Measurements from ENCODE around the gene TBC1D22A.

TBC1D22A gene

DNA sequence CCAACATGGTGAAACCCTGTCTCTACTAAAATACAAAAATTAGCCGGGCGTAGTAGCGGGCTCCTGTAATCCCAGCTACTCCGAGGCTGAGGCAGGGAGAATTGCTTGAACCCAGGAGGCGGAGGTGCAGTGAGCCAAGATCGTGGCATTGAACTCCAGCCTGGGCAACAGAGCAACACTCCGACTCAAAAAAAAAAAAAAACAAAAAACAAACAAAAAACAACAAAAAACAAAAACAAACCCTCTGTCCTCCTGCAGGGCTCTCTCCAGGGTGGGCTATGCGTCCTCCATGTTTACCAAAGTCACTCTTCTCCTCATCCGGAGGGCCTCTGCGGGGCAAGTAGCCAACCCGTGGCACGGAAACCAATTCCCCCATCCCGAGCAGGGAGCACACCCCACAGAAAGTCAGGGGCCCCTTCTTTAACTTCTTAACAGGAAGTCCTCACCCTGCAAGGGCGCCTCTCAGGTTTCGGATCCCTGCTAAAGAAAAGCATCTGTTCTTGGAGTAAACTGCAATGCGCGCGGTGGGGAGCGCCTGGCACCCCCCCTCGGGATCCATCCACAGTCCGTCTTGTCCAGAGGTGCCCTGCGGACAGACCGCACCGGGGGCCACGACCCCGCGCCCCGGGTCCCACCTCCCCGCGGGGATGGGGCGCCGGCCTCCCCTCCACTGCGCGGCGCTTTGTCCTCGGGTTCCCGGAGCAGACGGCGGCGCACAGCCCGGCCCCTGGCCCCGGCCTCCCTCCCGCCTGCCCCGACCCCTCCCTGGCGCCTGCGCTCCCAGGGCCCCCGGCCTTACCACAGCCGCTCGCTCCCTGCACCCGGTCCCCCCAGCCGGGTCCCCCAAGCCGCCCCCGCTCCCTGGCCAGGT, 25.1 kb upstream of the TBC1D22A start:
- DNase-seq: no peak

DNA sequence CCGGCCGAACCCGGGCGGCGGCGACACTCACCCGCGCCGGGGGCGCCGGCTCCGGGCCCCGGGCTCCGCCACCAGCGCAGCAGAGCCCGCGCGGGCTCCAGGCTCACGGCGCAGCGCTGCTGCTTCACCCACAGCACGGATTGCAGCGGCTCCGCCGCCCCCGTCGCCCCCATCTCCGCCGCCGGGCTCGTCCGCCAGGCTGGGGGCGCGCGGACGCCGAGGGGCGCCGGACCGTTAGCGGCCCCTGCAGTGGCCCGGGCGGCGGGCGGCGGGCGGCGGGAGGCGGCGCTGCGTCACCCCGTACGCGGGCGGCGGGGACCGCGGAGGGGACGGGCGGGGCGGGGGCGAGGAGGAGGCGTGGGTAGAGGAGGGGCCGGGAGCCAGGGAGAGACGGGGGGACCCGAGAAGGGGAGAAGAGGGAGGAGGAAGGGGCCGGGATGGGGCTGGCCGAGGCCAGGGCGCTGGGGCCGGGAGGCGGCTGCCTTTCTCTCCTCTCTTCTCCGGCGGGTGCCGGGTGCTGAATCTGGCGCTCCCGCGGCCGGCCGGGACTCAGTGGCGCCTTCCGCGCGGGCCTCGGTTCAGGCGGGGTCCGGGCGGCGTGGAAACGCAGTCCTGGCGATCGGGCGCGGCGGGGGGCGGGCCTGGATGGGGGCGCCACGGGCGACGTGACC, 24.3 kb upstream of the TBC1D22A start, which contains the start of gene CERK:
TSS of gene CERK (minus strand) at position 277 of the 671 bp plus-strand sequence. CDS start at position 173, 104 bp downstream.
- peak; percentile 51 for DNase-seq

DNA sequence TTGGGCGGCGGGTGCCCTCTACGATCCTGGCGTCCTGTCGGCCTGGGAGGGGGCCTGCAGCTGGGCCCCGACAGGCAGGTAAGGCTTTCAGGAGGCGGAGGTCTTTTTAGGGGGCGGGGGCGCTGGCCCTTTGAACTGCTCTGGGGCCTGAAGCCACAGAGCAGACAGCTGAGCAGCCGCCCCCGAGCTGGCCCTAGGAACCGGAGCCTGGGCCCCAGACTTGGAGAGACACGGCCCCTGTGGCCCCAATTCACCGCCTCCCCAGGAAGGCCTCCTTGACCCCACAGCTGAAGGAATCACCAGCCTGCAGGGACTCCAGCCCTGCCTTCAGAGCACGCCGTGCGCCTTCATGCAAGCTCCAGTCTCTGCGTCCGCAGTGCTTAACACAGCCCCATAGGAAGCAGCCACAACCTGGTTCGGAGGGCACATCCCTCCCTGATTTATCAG, 23.8 kb upstream of the TBC1D22A start:
- no peak for DNase-seq

DNA sequence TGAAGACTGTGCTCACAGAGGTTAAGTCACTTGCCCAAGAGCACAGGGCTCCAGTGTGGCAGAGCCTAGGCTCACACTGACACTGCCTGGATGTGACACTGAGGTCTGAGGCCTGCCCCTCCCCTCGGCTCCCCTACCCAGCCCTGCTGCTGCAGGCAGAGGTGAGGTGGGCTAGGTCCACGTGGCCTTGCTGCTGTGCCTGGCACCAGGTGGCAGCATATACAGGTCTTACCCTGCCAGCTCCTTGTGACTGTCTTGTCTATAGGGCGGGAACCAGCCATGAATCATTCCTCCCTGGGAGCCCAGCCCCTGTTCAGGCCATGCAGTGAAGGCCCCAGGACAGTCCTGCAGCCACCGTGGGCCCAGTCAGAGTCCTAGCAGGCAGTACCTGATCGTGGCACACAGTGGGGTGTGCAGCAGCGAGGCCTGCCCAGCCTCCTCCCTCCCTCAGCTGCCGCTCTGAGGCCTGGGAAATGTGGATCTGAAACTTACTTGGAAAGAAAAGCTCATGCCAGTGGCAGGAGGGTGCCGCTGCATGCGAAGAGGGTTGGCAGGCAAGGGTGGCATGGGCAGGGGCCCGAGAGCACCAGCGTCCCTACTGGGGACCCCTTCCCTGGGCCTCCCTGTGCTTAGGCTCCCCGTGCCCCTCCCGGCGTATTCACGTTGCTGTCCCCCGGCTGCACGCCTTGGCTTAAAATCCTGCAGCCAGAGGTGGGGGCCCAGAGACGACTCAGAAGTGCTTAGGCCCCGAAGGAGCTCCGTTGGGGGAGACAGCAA, 23.2 kb upstream of the TBC1D22A start:
- DNase-seq: peak; percentile 51

DNA sequence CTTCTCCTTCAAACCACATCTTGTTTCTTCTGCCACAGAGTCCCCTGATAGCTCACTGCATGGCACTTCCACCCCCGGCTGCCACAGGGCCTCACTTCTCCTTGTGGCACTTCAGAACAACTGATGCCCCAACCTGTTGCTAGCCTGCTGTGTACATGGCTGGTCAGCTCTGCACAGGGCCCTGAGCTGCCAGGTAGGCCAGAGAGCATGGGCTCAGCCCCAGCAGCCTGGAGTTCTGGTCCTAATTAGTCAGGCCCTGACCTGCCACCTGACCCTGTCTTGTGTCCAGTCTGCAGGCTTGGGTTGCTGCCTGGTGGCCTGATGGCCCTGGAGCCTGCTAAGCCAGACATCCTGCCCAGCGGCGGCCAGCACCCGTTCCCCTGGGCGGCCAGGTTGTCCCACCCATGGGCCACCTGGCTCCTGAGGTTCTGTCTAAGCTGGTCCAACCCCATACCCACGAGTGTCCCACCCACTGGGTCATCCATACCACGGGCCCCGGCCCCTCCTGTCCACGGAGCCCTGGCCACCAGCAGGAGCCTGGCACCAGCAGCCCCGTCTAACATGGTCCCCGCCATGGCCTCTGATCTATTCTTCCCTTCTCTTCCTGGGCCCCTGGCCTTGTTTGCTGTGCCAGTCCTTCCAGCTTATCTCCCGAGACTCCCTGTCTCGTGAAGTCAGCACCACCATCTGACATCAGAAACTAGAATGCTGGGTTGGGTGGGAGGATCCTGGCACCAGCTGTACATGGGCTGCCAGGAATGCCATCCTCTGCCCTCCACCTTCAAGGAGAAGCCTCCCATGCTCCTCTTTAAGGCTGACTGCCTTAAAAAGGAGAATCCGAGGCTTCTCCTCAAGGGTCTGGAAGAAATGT, 21.3 kb upstream of the TBC1D22A start:
- no peak for DNase-seq

DNA sequence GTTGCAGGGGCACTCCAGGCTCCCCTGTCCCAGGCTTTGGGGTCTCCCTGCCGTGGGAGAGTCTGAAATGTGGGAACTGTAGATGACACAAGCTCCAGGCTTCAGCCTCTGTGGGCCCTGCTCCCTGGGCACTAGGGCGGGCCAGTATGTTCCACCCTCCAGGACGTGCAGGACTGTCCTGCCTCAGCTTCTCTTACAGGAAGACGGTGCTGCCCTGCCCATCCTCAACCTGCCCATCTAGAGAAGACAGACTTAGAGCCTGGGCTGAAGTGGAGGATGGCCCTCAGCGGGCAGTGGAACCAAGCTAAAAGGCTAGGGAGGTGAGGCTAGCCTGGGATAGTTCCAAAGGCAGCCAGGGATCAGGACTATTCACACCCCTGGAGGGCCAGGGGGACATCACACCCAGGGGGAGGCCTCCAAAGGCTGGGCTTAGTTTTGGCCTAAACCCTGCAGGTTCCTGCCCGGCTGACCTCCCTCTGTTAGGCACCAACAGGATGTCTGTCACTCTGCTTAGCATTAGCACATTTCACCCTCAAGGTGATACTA, 20.4 kb upstream of the TBC1D22A start:
- DNase-seq: no peak

DNA sequence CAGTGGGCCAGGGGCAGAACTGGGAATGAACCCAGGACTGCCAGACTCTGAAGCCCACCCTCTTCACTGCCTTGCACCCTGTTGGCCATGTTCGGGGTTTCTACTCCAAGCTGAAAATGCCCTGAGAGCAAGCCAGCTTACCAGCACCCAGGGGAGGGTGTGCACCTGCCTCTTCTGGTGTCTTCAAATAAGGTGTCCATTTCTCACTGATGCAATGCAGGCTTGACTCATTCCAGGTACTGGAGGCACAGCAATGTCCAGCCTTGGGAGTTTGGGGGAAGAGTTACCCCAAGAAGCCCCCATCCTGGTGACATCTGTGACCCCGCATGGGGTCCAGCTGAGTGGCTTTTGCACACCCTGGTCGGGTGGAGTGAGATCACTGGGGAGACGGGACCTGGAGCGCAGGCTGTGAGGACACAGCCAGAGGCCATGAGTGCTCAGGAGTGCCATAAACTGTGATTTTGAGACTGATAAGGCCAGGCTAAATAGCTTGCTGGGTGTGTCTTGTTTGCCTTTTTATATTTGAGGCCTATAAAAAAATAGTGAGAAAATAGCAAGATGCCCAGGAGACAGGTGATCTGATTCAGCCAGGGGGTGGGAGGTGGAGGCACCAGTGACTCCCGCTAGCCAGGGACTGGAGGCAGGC, 19.8 kb upstream of the TBC1D22A start:
- DNase-seq: no peak

DNA sequence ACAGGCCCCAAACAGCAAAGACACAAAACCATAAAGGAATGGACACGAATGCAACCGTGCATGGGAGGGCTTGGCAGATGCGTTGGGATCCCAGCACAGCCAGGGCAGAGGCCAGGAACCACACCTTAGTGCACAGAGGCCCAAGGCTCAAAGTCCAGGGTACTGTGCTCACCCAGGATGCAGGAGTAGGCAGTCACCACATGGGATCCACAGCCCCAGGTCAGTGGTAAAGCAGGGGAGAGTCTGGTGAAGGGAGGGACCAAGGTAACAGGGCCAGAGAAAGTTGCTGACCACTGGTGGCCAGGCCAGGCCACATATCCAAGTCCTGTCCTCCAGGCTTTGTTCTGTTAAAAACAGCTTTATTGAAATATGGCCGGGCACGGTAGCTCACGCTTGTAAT, 17.9 kb upstream of the TBC1D22A start:
- no peak for DNase-seq

DNA sequence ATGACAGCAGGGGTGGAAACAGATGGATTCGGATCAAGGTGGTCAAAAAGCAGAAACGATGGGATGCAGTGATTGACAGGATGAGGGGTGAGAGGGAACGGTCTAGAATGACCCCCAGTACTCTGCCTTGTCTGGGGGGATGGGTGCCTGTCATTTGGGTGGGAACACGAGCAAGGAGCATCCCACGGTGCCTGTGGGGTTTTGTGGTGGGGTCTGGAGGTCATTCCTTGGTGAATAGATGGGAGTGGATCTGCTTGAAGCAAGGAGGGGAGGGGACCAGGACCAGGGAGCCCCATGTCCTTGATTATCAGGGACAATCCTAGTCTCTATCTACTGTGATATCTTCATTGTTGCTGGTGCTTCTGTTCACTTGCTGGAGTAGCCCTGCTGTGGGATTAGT, 16.3 kb upstream of the TBC1D22A start:
- DNase-seq: no peak

DNA sequence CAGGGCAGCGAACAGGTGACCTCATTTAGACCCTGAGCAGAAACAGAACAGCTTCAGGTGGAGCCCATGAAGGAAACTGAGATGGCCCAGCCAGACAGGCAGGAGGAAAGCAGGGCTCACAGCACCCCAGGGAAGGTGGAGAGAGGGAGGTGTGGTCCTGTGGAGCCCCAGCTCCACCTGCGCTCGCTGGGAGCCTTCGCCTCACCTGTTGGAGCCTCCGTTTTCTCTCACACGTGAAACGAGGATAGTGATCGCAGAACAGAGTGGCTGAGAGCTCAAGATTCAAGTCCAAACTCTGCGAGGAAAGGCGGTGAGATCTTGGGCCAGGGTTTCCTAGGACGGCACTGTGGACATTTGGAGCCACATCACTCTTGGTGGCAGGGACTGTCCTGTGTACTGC, 15.8 kb upstream of the TBC1D22A start:
- DNase-seq: no peak

DNA sequence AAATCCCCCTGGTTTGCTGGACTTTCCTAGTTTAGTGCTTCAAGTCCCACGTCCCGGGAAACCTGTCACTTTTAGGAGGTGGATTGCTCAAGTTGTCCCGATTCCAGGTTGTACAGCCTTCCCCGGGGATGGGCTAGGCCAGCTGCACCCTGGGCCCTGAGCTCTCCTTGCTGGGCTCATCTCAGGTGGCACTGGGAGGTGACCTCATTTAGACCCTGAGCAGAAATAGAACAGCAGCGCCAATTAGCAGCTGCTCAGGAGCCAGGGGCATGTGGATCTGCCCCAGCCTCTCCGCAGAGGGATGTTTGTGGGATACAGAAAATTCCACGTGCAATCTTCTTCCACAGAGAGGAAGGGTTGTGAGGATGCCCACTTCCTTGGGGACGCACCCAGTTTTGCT, 14.8 kb upstream of the TBC1D22A start:
- DNase-seq: no peak

DNA sequence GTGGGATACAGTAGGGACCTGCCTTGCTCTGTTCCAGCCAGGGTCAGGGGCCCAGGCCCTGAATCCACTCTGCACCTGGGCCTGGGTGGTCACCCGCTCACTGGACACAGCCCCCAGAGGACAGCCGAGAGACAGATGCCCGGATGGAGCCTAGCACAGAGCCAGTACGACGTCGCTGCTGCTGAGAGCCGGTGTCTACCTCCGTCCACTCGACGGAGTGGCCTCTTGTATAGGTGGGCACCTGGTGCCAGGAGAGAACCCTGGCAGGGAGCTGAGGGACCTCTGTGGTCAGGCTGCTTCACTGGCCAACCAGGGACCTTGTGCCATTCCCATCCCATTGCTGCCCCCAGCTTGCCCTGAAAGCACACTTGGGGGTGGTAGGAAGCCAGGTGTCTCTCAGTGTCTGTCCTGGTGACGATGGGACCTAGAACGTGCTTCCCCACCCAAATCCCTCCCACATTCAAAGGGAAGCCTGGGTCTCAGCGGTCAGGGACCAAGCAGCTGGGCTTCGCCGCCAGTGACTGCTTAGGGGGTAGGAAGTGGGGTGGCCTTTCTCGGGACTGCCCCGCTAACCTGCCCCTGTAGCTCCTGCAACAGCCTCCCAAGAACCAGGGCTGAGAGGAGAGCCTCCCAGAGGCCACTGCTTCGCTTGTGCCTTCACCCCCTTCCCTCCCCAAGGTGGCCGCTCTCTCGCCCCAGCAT, 14.1 kb upstream of the TBC1D22A start:
- no peak for DNase-seq

DNA sequence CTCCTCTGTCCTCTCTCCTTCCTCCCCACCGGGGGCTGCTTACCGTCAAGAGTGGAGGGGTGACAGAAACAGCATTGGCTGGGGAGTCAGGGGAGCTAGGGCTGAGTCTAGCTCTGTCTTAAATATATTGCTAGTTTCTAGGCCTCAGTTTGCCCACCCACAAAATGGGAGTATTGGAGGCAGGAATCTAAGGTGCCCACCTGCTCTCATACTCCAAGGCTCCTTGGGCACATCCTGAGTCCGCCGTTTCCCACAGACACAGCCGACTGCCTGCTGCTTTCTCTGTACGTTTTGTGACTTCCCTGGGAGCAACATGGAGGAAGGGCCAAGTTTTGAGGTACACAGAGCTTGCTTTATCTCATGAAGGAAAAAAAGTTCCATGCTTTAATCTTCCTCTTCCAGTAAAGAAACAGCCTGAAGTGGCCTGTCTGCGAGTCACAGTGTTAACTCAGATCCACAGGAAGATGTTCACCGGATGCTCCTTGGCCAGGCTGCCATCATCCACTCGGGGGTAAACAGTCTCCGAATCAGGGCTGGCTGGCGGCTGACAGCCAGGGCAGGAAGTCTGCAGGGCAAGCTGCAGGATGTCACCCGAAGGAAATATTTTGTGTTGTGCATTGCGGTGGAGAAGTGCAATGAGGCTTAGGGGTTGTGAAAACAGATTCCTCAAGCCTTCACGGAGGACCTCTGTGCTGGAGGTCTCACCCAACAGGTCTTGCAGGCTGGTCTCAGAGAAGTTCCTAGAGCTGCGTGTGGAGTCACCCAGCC, 13.4 kb upstream of the TBC1D22A start:
- no peak for DNase-seq

DNA sequence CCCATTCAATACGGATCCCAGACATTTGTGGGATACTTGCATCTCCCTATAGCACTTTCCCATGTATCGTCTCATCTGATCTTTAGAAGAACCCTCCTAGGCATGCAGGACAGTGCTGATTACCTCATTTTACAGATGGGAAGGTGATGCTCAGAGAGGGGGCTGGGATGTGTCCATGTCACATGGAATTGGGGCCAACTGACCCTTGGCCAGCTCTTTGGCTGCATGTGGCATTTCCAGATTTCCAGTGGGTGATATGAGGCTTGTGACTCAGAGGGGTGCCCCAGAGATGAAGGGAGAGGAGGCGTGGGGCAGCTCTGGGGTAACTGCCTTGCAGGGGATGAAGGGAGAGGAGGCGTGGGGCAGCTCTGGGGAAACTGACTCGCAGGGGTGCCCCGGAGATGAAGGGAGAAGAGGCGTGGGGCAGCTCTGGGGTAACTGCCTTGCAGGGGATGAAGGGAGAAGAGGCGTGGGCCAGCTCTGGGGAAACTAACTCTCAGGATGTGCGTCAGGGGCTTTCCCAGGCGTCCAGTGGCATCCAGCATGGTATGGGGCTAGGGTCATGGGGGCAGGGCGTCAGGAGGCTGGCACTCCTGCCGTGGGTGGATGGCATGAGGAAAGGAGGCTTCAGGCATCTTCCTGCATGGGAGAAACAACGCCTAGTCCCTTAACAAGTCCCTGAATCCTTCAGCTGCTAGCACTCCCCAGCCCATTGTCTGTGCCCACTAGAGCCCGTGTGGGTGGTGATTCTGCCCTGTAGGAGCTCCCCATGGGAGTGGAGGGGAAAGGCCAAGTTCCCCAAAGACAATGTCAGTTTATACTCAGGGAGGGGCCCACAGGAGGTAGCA, 12.5 kb upstream of the TBC1D22A start:
- DNase-seq: no peak

DNA sequence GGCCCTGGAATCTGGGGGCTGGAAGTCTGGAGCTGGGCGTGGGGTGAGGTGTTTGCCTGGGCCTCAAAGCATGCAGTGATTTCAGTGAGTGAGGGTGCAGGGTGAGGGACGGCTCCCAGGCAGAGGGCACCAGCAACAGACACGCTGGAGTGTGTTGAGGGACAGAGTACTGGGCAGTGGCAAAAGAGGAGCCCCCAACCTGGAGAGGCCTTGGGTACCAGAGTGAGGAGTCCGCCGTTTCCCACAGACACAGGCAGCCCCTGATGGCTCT, 12.0 kb upstream of the TBC1D22A start:
- DNase-seq: no peak

DNA sequence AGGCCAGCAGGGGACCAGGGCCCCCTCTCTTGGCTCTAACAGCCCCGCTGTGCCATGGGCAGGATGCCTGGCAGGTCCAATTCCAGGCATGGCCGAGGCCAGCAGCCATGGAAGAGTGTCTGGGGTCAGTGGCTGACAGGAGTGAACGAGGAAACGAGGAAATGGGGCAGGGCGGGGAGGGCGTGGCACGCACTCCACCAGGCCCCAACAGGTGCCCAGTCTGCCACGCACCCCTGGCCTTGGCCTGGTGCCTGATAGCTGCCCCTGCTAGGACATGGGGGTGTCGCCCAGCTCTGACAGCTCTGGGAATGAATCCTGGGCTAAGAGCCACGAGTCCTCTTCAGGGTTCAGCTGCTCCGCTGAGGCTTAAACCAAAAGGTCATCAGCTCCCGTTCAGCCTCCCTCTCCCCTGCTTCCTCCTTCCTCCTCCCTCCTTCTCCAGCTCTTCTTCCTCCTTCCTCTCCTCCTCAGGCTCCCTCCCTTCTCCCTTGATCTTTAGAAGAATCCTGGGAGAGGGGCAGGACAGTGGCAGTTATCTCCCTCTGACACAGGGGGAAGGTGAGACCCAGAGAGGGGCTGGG, 11.5 kb upstream of the TBC1D22A start:
- DNase-seq: no peak

DNA sequence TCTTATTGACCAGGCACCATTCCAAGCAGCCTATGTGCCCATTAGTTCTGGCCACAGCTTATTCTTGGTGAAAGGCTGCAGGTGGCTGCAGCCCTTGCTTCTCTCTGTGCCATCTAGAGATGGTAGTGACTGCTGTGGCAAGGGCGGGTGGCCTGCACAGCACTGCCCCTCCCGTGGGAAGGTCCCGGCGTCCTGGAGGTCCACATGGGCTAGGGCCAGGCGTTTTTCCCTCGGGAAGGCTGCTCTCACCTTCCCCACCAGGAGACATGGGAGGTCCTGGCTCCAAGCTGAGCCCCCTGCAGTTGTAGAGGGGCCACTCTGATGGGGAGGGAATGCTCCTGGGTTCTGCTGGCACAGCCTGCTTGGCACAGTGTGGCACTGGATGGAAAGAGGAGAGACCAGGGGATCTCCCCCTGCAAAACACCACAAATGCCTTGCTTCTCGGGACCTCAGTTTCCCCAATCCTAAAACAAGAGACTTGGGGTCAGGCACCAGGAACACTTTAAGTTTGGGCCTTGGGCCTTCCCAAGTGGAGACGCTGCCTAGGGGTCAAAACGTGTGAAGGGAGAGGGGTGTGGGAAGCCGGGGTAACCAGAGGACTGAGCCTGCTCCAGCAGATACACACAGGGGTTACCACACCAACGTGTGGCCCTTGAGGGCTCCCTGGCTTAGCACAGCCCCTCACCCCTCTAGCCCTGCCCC, 10.0 kb upstream of the TBC1D22A start:
- DNase-seq: no peak

DNA sequence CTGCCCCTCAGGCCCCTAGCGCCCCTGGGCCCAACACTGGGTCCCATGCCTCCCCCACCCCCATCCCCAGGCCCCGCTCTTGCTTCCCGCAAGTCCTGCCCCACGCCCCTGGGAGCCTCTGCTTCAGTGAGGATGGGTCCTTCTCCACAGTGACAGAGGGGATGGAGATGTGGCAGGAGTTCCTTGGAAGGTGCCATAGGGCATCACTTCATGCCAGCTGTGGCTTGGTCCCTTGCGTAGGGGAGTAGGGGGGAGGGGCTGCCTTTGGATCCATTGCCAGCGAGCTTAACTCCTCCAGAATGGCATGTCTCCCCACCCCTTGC, 9.5 kb upstream of the TBC1D22A start:
- DNase-seq: no peak

DNA sequence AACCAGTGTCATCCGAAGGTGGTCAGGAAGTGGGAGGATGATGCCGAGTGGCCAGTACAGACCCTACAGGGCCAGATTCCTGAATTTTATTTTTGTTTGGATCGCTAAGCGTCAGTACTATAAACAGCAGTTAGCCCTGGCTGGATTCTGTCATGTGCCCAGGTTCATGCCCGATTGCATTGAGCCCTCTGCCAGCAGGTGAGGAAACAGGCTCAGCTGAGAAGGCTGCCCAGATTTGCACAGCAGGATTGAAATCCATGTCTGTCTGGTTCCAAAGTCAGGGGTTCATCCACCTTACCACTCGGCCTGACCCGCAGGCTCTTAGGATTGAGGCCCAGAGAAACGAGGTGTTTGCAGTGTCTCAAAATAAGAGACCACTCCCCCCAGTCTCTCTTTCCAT, 9.1 kb upstream of the TBC1D22A start:
- no peak for DNase-seq

All from NCI-H1105 (cell line).